AG09319 (cell line): ENCODE results near the gene MTRFR.

Experiments used
- DNase-seq: peaks from one replicate; pipeline ENCODE4 v3.0.0-alpha.2; 2010; ENCODE audit warnings: low read depth; ENCODE audit errors: extremely low read depth
- TF ChIP-seq, protein P1 (sequence below): IDR thresholded peaks from 2 replicates; pipeline ENCODE4 v1.5.1; 2011; ENCODE audit warnings: low read depth, mild to moderate bottlenecking, inconsistent platforms, low read length, moderate library complexity

MTRFR gene

DNA sequence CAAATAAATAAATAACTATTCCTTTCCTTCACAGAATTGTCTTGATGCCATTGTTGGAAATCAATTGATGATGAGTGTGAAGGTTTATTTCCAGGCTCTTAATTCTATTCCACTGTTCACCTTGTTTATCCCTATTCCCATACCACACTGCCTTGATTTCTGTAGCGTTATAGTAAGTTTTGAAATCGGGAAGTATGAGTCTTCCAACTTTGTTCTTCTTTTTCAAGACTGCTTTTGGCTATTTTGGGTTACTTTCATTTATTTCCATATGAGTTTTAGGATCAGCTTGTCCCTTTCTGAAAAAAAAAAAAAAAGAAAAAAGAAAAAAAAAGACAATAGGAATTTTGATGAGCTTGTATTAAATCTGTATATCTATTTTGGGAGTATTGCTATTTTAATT, 47.7 kb downstream of the MTRFR start:
- DNase-seq, result no peak
- TF ChIP-seq, protein P1, sequence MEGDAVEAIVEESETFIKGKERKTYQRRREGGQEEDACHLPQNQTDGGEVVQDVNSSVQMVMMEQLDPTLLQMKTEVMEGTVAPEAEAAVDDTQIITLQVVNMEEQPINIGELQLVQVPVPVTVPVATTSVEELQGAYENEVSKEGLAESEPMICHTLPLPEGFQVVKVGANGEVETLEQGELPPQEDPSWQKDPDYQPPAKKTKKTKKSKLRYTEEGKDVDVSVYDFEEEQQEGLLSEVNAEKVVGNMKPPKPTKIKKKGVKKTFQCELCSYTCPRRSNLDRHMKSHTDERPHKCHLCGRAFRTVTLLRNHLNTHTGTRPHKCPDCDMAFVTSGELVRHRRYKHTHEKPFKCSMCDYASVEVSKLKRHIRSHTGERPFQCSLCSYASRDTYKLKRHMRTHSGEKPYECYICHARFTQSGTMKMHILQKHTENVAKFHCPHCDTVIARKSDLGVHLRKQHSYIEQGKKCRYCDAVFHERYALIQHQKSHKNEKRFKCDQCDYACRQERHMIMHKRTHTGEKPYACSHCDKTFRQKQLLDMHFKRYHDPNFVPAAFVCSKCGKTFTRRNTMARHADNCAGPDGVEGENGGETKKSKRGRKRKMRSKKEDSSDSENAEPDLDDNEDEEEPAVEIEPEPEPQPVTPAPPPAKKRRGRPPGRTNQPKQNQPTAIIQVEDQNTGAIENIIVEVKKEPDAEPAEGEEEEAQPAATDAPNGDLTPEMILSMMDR, result no peak

DNA sequence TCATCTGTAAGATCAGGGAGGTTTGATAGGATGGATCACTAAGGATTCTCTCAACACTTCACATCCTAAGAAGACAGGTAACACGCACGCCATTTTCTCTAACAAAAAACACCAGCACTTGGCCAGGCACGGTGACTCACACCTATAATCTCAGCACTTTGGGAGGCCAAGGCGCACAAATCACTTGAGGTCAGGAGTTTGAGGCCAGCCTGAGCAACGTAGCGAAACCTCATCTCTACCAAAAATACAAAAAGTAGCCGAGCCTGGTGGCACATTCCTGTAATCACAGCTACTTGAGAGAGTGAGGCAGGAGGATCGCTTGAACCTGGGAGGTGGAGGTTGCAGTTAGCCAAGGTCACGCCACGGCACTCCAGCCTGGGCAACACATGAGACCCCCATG, 48.9 kb downstream of the MTRFR start:
- no peak for DNase-seq
- TF ChIP-seq, protein P1, result no peak

DNA sequence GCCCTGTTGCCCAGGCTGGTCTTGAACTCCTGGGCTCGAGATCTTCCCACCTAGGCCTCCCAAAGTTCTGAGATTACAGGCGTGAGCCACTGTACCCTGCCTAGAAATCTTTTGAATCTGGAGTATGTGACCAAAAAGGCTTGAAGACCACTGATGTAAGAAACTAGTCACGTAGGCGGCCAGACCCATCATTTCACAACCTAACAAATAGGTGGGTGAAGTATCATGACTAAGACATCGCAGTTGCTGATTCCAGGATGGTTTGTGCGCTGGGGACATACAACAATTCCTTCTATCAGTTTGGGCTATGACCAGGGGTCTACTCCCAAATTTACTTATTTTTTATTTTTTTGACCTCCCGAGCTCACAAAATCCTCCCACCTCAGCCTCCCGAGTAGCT, 50.2 kb downstream of the MTRFR start:
- DNase-seq, result no peak
- TF ChIP-seq, protein P1, result no peak

DNA sequence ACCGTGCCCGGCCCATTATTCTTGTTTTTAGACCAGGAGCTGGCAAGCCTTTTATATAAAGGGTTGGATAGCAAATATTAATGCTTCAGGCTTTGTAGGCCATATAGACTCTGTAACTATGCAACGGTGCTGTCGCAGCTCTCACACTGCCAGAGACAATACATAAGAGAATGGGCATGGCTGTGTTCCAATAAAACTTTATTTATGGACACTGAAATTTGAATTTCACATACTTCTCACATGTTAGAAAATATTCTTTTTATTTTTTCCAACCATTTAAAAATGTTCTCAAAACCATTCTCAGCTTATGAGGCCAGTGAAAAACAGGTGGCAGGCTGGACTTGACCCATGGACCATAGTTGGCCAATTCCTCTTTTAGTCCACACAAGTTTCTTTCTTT, 51.4 kb downstream of the MTRFR start:
- TF ChIP-seq, protein P1, result no peak
- DNase-seq, result no peak

DNA sequence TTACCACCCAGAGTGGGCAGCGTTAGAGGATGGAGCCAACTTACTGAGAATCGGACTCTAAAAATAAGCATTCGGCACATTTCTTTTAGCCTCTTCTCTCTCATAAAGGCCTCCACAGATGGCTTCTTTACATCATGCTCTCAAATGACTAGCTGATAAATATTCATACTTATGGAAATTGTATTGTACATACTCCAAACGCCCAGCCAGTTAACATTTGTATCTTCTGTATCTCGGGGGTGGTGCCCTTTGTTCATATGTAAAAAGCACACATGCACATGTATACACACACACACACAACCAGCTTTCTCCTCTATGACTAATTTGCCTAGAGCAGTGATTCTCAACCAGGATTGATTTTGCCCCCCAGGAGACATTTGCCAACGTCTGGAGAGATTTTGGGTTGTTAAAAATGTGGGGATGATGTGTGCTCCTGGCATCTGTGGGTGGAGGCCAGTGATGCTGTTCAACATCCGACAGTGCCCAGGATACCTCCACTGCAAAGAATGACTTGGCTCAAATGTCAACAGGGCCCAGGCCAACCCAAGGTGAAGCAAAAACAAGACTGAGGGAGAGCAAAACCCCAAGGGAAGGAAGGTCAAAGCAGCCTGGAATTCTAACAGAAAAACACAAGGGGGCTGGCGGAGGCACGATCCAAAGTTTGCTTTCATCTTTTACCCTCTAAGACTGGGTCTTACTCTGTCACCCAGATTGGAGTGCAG, 53.6 kb downstream of the MTRFR start:
- TF ChIP-seq, protein P1, result no peak
- no peak for DNase-seq

DNA sequence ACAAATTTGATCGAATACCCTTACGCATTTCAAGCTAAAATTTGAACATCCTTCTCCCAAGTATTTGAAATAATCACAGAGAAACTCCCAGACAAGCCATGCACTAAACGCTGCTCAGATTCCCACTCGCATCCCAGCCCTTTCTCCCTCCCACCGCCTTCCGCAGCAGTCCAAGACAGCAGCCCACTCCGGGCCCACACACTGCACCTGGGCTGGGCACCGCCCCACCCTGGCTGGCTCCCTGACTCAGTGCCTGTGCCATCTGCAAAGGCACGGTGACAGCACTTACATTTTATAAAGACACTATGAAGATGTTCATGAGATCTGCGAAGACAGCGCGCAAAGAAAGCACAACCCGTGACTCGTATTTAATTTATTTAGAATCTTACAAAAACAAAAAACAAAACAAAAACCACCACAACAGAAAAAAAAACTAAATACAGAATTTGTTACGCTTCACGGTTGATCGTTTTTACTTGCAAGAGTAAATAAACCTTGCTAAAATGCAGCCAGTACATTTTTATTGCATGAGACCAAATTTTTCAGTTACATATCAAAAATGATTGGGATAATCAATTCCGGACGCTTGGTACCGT, 55.6 kb downstream of the MTRFR start:
- DNase-seq, result no peak
- TF ChIP-seq, protein P1, result no peak

DNA sequence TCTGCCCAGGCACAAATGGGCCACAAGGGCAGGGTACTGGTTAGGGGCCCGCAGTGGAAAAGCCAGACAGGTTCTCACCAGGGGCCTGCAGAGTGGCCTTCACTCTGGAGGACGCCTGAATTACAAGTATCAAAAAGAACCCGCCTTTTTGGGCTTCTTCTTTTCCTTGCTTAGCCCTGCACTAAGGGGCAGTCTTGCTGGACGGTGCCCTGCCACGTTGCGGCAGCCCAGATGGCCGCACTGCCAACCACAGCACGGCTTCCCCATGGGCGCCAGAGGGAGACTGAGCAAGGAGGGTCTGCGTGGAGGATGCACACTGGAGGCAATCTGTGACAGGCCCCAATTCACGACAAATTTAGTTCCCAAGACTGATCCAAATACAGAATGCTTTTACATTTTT, 56.7 kb downstream of the MTRFR start:
- TF ChIP-seq, protein P1, result no peak
- no peak for DNase-seq
